ENCODE measurements around the gene SMIM17.

Gene SMIM17

DNA sequence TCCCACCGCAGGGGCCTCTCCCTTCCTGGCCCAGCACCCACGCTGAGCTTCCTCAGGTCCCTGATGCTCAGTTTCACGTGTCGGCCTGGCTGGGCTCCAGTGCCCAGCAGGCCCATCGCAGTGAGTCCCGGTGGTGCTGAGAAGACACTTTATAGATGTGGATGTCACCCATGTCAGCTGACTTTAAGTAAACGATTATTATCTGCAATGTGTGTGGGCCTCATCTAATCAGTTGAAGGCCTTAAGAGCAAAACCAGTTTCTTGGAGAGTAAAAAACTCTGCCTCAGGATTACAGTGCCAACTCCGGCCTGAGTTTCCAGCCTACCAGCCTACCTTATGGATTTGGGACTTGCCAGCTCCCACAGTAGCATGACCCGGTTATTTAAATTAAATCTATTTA, 17.3 kb upstream of the SMIM17 start (continued):
- TF ChIP-seq ZNF565 (CRISPR knock-in tag; conservative IDR thresholded peaks at IDR 0.05; ENCODE audit: low read depth) (no peak), PPARA (CRISPR knock-in tag; IDR thresholded peaks at IDR 0.05; ENCODE audit: borderline replicate concordance) (no peak), ZNF70 (CRISPR knock-in tag; IDR thresholded peaks at IDR 0.05) (no peak)

DNA sequence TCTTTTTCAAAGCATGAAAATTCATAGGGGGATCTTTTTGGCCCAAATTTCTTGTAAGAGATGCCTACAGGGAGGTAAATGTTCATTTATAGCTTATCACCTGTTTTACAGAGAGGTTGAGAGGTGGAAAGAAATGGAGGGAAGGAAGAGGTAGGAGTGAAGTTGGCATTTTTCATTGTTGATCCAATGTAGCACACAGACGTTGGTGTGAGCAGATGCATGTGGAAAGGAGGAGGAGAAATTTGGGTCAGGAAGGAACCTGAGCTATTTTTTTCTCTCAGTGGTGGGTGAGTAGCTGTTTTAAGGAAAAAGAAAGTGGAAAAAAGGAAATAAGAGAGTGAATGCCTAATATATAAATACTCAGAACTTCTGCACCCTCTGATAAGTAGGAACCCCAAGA, 9.9 kb upstream of the SMIM17 start:
- no peak for ATAC-seq
- TF ChIP-seq ZC3H10 (CRISPR knock-in tag; IDR thresholded peaks at IDR 0.05) (no peak), GLIS3 (CRISPR knock-in tag; IDR thresholded peaks at IDR 0.05) (no peak), ISL1 (CRISPR knock-in tag; IDR thresholded peaks at IDR 0.05) (no peak), ARNTL (CRISPR knock-in tag; IDR thresholded peaks at IDR 0.05; ENCODE audit: borderline replicate concordance, low read depth) (no peak), PPARA (CRISPR knock-in tag; IDR thresholded peaks at IDR 0.05; ENCODE audit: borderline replicate concordance) (no peak), ZFP3 (CRISPR knock-in tag; IDR thresholded peaks at IDR 0.05) (no peak), BACH2 (CRISPR knock-in tag; IDR thresholded peaks at IDR 0.05; ENCODE audit: borderline replicate concordance) (no peak)
- TF ChIP-seq, protein P1, sequence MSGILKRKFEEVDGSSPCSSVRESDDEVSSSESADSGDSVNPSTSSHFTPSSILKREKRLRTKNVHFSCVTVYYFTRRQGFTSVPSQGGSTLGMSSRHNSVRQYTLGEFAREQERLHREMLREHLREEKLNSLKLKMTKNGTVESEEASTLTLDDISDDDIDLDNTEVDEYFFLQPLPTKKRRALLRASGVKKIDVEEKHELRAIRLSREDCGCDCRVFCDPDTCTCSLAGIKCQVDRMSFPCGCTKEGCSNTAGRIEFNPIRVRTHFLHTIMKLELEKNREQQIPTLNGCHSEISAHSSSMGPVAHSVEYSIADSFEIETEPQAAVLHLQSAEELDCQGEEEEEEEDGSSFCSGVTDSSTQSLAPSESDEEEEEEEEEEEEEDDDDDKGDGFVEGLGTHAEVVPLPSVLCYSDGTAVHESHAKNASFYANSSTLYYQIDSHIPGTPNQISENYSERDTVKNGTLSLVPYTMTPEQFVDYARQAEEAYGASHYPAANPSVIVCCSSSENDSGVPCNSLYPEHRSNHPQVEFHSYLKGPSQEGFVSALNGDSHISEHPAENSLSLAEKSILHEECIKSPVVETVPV (CRISPR knock-in tag; IDR thresholded peaks at IDR 0.05): no peak

DNA sequence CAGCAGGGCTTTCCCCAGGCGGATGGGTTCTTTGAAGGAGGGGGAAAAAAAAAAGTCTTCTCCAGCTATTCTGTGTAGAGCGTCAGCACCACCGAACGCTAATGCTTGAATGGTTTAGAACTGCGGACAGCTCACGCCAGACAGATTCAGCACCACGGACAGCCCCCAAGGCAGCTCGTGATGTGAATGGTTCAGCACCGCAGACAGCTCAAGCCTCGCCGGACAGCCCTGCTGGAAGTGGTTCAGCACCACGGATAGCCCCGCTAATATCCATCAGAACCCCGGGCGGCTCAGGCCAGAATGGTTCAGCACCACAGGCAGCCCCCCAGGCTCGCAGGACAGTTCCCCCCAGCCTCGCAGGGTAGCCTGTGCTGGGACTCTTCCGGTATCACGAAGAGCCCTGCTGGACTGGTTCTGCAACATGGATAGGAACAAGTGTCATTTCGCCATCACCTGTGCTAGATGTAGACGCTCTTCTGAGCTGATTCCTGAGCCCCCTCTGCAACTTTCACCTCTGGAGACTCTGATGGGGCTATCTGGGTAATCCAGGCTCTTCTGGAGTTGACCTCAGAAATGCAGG, 4.9 kb upstream of the SMIM17 start:
- ATAC-seq: no peak
- TF ChIP-seq SNAI2 (CRISPR knock-in tag; IDR thresholded peaks at IDR 0.05) (no peak), ZNF565 (CRISPR knock-in tag; conservative IDR thresholded peaks at IDR 0.05; ENCODE audit: low read depth) (no peak), ZNF8 (CRISPR knock-in tag; IDR thresholded peaks at IDR 0.05) (no peak), ISL1 (CRISPR knock-in tag; IDR thresholded peaks at IDR 0.05) (peak; percentile 17; the same call in 1 of the 2 replicates), TOX (CRISPR knock-in tag; IDR thresholded peaks at IDR 0.05; ENCODE audit: borderline replicate concordance) (no peak), OSR1 (CRISPR knock-in tag; IDR thresholded peaks at IDR 0.05) (no peak), ZFP3 (CRISPR knock-in tag; IDR thresholded peaks at IDR 0.05) (peak; percentile 79), ESRRG (CRISPR knock-in tag; IDR thresholded peaks at IDR 0.05) (no peak), GLIS3 (CRISPR knock-in tag; IDR thresholded peaks at IDR 0.05) (no peak), BACH2 (CRISPR knock-in tag; IDR thresholded peaks at IDR 0.05; ENCODE audit: borderline replicate concordance) (no peak), RARB (CRISPR knock-in tag; IDR thresholded peaks at IDR 0.05) (no peak), ZFP30 (CRISPR knock-in tag; IDR thresholded peaks at IDR 0.05) (no peak), ZNF70 (CRISPR knock-in tag; IDR thresholded peaks at IDR 0.05) (no peak), CSDC2 (CRISPR knock-in tag; IDR thresholded peaks at IDR 0.05) (peak; percentile 95)
- TF ChIP-seq, protein P1 (CRISPR knock-in tag; IDR thresholded peaks at IDR 0.05): no peak
- TF ChIP-seq, protein P2, sequence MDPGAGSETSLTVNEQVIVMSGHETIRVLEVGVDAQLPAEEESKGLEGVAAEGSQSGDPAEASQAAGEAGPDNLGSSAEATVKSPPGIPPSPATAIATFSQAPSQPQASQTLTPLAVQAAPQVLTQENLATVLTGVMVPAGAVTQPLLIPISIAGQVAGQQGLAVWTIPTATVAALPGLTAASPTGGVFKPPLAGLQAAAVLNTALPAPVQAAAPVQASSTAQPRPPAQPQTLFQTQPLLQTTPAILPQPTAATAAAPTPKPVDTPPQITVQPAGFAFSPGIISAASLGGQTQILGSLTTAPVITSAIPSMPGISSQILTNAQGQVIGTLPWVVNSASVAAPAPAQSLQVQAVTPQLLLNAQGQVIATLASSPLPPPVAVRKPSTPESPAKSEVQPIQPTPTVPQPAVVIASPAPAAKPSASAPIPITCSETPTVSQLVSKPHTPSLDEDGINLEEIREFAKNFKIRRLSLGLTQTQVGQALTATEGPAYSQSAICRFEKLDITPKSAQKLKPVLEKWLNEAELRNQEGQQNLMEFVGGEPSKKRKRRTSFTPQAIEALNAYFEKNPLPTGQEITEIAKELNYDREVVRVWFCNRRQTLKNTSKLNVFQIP (CRISPR knock-in tag; IDR thresholded peaks at IDR 0.05; ENCODE audit: borderline replicate concordance, low read depth): no peak
- TF ChIP-seq, protein P3, sequence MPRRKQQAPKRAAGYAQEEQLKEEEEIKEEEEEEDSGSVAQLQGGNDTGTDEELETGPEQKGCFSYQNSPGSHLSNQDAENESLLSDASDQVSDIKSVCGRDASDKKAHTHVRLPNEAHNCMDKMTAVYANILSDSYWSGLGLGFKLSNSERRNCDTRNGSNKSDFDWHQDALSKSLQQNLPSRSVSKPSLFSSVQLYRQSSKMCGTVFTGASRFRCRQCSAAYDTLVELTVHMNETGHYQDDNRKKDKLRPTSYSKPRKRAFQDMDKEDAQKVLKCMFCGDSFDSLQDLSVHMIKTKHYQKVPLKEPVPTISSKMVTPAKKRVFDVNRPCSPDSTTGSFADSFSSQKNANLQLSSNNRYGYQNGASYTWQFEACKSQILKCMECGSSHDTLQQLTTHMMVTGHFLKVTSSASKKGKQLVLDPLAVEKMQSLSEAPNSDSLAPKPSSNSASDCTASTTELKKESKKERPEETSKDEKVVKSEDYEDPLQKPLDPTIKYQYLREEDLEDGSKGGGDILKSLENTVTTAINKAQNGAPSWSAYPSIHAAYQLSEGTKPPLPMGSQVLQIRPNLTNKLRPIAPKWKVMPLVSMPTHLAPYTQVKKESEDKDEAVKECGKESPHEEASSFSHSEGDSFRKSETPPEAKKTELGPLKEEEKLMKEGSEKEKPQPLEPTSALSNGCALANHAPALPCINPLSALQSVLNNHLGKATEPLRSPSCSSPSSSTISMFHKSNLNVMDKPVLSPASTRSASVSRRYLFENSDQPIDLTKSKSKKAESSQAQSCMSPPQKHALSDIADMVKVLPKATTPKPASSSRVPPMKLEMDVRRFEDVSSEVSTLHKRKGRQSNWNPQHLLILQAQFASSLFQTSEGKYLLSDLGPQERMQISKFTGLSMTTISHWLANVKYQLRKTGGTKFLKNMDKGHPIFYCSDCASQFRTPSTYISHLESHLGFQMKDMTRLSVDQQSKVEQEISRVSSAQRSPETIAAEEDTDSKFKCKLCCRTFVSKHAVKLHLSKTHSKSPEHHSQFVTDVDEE (CRISPR knock-in tag; IDR thresholded peaks at IDR 0.05): peak; percentile 33; the same call in 1 of the 2 replicates
- TF ChIP-seq, protein P4, sequence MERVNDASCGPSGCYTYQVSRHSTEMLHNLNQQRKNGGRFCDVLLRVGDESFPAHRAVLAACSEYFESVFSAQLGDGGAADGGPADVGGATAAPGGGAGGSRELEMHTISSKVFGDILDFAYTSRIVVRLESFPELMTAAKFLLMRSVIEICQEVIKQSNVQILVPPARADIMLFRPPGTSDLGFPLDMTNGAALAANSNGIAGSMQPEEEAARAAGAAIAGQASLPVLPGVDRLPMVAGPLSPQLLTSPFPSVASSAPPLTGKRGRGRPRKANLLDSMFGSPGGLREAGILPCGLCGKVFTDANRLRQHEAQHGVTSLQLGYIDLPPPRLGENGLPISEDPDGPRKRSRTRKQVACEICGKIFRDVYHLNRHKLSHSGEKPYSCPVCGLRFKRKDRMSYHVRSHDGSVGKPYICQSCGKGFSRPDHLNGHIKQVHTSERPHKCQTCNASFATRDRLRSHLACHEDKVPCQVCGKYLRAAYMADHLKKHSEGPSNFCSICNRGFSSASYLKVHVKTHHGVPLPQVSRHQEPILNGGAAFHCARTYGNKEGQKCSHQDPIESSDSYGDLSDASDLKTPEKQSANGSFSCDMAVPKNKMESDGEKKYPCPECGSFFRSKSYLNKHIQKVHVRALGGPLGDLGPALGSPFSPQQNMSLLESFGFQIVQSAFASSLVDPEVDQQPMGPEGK (CRISPR knock-in tag; IDR thresholded peaks at IDR 0.05; ENCODE audit: borderline replicate concordance): no peak

All from SK-N-SH treated with all-trans-retinoic acid at 6 μM for 48 hours (cell line).